HG03571 (cell line): Measurements from ENCODE around the gene ELL.
"Not testable (repeated sequence)": the region's sequence is repeated elsewhere in the genome, so short reads cannot be mapped to it uniquely, and the experiment has no call there.

Source experiments
- ATAC-seq: cut with Tn5 transposase; IDR thresholded peaks from one replicate; pipeline ENCODE4 v1.9.1; 2021; ENCODE audit not compliant: unreplicated experiment

Gene ELL

GRCh38 chr19:18532168-18532890 is 10.5 kb upstream of the ELL start:
- no peak for ATAC-seq

DNA sequence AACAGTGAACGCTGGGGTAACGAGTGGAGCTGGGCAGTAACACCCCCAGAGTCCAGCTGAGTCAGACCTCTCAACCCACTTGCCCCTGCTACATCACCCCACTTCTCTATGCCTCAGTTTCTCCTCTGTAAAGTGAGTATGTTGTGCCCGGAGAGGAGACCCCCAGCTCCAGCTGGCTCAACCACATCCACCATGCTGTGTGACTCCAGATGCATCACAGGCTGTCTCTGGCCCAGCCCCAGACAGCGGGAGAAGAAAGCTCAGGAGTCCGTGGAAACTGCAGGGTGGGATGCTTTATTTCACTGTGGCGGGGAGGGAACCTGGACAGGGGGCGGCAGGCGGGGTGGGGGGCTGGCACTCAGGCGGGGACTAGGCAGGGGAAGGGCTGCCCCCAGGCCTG is 9.6 kb upstream of the ELL start:
- ATAC-seq = no peak

GRCh38 chr19:18529782-18530181 is 7.9 kb upstream of the ELL start:
- ATAC-seq = no peak

DNA sequence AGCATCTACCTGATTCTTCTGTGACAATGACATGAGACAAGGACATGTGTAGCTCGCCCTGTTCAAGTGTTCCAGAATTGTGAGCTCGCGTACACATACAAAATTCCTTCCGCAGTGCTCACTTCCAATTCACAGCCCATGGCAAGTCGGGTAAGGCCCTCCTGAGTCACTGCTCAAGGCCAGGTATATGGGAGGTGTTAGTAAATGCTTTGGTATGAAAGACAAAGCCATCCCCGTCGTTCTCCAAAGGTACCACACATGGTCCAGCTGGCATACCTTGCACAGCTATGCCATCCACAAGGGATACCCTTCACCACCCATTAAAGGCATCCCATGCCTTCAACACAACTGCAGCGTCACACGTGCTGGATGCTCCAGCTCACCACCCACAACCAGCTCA is 4.4 kb upstream of the ELL start:
- ATAC-seq = no peak

DNA sequence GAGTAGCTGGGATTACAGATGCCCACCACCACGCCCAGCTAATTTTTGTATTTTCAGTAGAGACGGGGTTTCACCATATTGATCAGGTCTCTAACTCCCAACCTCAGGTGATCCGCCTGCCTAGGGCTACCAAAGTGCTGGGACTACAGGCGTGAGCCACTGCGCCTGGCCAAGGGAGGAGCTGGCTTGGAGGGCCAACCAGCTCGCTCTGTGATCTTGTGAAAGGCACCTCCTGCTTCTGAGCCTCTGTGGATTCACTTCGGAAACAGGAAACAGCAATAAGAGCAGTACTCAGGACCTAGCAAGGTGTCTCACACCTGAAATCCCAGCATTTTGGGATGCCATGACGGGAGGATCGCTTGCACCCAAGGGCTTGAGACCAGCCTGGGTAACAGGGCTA is 2.0 kb upstream of the ELL start:
- ATAC-seq = no peak

- ATAC-seq = not testable (repeated sequence)
Observed at GRCh38 chr19:18522862-18523440, 1.1 kb upstream of the ELL start.

- peak; percentile 81 for ATAC-seq
Observed at GRCh38 chr19:18522124-18522861, 423 bp upstream of the ELL start.

- ATAC-seq = no peak
Observed at GRCh38 chr19:18520848-18521691, 800 bp downstream of the ELL start.

- no peak for ATAC-seq
Observed at GRCh38 chr19:18519962-18520847, 1.7 kb downstream of the ELL start.

DNA sequence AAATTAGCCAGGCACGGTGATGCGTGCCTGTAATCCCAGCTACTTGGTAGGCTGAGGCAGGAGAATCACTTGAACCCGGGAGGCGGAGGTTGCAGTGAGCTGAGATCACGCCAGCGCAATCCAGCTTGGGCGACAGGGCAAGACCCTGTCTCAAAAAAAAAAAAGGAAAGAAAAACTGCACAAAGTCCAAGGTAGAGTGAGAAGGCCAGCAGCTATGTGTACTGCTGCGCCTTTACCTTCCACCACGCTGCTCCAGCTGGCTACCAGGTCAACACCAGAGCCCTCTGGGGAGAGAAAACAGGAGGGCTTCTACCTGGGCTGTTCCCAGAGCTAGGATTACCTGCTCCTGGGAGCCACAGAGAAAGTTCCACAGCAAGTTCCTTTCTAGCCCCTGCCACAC is 3.2 kb downstream of the ELL start:
- no peak for ATAC-seq

GRCh38 chr19:18517606-18518005 is 4.3 kb downstream of the ELL start:
- no peak for ATAC-seq

GRCh38 chr19:18515959-18516358 is 5.9 kb downstream of the ELL start:
- ATAC-seq = no peak

DNA sequence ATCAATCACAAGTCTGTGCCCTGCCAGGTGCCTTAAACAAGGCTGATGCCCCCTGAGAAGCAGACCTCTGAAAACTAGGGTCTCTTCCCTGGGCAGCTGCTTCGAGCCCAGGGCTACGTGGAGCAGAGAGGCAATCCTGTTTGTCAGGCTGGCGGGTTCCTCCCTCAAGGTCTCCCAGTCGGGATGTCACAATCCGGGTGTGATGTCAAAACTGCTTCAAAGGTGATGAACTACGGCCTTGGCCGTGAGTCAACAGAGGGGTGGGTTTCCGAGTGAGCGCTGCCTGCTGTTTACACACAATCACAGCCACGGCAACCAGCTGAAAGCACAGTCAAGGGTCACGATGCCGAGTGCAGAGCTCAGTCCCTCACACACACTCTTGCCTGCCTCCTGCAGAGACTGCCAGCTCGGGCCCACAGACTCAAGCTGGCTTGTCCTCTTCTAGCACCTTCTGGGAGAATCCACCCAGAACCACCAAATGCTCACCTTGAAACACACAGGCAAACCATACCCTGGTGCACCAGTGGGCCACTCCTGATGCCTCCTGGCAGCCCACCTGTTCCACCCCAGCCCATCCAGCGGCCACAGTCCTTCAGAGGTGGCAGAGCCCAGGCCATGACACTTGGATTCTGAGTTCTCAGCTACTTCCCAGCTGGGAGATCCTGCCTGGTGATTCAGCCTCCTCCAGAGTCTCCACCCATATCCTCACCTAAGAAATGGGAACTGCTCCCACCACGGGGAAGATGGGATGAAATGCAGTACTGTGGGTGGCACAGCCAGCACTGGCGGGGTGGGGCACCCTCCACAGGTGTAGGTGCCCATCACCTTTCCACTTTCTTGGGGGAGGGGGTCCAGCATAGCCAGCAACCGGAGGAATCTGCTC is 6.8 kb downstream of the ELL start:
- no peak for ATAC-seq

DNA sequence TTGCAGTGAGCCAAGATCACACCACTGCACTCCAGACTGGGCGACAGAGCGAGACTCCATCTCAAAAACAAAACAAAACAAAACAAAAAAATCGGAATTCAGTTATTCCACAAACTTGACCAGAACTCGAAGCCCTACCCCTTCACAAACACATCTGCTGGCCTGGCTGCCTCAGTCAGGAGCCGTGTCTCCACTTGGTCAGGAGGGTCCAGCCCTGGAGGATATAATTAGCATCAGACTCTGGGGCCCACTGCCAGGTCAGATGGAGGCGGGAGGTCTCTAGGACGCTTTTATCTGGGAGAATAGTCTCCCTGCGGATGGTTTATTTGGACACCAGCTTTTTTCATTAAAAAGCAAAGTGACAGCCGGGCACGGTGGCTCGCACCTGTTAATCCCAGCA is 8.0 kb downstream of the ELL start:
- no peak for ATAC-seq

DNA sequence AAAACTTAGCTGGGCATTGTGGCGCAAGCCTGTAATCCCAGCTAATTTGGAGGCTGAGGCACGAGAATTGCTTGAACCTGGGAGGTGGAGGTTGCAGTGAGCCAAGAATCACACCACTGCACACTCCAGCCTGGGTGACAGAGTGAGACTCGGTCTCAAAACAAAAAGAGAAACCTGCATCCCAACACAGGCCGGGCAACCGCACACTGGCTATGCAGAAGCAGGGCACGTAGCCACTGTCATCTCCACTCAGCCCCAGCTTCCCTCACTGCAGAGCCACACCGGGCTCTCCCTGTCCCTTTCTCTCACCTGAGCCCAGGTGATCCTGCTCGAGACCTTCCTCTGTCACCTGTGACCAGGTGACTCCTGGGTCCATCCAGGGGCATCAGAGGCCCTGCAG is 11.7 kb downstream of the ELL start:
- no peak for ATAC-seq

DNA sequence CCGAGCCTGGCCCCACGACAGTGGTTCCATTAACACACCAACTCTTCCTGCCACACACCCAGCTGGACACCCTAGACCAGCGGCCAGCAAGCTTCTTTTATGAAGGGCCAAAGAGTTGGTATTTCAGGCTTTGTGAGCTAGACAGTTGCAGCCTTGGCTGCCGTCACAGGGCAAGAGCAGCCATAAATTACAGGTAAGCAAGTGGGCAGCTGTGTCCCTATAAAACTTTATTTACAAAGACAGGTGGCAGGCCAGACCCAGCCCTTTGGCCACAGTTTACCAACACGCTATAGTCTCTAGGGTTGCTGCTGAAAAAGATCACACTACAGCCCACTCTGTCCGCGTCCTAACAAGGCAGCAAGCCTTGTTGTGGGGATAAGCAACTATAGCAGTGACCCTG is 13.3 kb downstream of the ELL start:
- ATAC-seq = no peak

DNA sequence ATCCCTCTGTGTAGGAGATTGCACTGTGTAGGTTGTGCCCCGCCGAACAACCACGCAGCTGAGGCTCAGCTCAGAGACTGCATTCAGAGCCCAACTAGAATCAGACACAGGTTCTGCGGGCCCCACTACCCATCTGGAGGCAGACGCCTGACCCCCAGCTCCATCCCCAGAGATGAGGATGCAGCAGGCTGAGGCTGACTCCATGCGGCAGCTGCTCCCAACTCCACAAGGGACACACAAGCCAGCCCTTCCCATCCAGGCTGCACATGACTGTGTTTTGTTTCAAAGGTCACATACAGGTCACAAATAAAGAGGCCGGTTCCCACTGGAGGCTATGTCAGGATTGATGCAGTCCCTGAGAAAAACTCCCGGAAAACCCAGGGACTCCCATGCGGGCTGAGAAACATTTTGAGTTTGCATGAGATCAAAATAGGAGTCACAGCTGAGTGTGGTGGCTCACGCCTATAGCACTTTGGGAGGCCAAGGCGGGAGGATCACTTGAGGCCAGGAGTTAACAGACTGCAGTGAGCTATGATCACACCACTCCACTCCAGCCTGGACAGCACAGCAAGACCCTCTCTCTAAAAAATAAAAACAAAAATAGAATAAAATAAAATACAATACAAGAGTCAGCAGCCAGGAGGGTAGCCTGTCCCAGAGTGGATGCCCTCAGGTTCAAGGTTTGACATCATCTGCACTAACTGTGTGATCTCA is 14.0 kb downstream of the ELL start:
- no peak for ATAC-seq

GRCh38 chr19:18507021-18507726 is 14.7 kb downstream of the ELL start:
- ATAC-seq = no peak
